ENCODE results near the gene NFKBIA.
"Not testable (repeated sequence)": the region's sequence is repeated elsewhere in the genome, so short reads cannot be mapped to it uniquely, and the experiment has no call there.

NFKBIA gene

DNA sequence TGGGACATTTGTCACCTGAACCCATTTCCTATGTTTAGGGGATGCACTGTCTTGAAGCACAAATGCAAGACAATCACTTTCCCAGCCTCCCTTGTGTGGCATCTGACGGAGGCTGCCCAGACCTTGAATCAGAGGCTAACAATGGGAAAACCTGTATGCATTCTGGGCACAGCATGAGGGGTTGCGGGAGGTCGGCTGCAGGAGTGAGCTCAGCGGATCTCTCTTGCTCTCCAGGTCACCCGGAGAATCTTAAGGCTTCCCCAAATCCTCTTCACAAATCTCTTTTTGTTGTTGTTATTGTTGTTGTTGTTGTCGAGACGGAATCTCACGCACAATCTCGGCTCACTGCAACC, 15.3 kb downstream of the NFKBIA start:
- no peak for DNase-seq

DNA sequence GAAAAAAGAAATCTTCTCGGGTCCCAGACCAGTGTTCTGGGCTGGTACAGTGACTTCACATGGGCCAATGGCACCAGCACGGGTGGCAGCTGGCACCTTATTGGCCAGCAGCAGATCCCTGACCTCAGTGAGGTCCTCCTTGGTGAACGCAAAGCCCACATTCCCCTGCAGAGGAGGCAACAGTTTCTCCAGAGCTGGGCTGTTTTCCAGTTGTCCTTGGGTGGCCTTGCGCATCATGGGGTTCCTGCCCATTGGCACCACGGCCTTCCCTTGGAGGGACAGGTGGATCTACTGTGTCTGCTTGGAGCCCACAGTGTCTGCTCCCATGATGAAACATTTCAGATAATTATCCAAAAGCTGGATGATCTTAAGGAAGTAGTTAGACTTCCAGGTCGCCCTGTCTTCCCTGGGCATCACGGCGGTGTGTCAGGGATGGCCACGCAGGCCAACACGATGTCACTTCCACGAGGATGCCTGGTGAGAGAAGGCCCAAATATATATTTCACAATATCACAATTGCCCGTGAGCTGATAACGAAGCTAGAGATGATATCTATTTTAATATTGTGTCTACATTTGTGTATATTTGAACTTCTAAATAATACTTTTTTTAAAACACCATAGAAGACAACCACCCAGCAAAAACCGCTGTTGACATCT, 15.8 kb downstream of the NFKBIA start:
- DNase-seq = no peak

DNA sequence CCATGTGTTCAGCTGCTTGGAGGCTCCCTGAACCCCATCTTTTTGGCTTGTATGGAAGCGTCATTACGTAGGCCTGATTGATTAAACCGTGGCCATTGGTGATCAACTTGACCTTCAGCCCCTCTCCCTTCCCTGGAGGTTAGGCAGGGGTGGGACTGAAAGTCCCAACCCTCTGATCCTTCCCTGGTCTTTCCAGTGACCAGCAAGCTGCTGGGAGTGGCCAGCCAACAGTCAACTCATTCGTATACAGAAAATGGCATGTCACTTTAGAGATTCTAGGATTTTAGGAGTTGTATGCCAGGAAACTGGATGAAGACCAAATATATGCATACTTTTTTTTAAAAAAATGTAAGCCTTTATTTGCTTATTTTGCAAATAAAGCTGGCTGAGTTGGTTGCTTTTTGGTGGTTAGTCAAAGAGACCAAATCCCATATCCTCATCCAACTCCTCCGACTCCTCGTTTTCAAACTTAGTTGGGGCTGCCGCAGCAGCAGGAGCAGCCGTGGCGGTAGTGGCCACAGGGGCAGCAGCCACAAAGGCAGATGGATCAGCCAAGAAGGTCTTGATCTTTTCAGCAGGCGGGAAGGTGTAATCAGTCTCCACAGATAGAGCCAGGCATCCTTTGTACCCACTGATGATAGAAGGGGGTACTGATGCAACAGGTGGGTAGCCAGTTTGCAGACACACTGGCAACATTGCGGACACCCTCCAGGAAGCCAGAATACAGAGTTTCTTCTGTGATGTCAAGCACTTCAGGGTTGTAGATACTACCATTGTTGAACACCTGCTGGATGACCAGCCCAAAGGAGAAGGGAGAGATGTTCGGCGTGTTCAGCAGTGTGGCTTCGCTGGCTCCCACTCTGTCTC, 16.6 kb downstream of the NFKBIA start:
- DNase-seq = no peak

DNA sequence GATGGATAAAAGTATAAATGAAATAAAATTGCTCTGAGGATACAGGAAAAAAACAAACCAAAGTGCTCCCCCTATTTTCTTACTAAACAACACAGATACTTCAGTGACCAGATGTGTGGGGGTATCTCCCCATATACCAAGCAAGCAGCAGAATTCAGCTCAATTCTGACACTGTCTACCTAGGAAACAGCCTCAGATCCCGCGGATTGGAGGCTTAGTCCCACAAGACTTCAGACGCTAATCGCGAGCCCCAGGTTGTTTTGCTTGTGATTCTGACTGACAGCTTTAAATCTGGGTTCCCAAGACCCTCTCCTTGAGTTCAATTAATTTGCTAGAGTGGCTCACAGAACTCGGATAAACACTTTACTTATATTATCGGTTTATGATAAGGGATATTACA, 17.3 kb downstream of the NFKBIA start:
- DNase-seq = no peak

DNA sequence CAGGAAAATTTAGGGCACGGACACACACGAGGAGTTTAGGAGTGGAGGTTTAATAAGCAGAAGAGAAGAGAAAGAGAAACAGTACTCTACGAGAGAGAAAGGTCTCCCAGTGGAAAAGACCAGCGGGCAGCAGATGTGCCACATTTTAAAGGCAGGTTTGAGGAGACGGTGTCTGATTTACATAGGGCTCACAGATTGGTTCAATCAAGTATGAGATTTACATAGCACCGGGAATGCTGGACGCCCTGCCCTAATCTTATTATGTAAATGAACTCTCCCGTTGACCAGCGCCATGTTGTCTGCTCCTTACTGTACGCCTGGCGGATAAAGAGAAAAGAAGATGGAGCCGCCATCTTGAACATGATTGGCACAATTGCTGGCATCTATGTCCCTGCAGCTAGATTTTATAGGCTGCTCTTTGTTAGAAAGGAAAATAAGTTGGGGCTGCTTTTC, 17.9 kb downstream of the NFKBIA start:
- no peak for DNase-seq

DNA sequence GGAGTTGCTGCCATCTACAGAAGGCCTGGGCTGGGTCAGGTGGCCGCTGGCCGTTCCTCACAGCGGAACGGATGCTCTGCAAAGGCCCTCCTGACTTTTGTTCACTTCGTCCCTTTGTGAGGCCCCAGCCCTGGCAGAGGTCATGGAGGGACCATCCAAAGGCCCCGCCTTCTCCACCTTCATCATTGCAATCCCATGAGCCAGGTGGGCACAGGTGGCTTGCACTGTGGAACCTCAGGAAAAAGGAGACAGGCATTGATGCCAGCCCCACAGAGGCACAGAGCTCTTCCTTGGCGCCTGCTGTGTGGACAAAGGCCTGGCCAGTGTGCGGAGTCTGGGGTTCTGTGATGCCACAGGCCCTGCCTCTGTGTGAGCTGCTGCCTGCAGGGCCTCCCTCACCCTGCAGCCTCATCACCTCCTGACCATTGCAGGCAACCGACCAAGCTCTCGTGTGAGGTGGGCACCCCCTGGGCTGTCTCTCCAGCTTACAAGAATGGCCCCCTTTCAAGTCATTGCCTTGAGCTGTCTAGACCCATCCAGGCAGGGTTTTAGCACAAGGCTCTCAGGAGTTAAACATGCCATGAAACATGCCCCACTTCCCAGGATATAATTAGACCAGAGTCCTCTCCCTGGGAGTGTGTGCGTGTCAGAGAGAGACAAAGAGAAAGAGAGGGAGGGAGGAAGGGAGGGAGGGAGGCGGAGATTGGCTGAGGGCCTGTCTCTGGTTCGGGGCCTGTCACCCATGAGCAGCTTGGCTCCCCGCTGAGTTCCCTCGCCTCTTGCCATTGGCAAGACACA, 19.3 kb downstream of the NFKBIA start:
- DNase-seq = peak; percentile 84

DNA sequence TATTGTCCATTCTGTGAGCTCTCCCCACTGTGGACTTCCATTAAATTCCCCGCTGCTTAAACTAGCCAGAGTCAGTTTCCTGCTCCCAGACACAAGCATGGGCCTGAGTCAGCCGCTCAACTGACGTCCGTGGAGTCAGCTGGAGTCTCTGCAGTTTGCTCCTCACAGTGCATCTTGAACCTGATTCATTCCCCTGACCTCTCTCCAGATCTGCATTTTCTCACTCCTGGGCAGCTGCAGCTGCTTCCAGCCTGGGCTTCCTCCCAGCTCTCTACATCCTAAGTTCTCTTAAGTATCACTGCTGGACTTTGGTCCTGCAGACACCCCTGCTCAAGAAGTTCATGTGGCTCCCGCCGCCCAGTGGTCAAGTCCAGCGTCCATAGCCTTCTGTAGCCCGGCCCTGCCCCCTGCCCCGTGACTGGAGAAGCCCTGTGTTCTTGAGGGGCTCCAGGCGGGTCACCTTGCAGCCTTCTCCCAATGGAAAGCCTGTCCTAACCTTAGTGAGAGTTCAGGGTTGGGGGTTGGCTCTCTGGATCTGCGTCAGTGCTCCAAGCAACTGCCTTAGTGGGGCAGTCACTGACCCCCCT, 20.0 kb downstream of the NFKBIA start:
- no peak for DNase-seq

DNA sequence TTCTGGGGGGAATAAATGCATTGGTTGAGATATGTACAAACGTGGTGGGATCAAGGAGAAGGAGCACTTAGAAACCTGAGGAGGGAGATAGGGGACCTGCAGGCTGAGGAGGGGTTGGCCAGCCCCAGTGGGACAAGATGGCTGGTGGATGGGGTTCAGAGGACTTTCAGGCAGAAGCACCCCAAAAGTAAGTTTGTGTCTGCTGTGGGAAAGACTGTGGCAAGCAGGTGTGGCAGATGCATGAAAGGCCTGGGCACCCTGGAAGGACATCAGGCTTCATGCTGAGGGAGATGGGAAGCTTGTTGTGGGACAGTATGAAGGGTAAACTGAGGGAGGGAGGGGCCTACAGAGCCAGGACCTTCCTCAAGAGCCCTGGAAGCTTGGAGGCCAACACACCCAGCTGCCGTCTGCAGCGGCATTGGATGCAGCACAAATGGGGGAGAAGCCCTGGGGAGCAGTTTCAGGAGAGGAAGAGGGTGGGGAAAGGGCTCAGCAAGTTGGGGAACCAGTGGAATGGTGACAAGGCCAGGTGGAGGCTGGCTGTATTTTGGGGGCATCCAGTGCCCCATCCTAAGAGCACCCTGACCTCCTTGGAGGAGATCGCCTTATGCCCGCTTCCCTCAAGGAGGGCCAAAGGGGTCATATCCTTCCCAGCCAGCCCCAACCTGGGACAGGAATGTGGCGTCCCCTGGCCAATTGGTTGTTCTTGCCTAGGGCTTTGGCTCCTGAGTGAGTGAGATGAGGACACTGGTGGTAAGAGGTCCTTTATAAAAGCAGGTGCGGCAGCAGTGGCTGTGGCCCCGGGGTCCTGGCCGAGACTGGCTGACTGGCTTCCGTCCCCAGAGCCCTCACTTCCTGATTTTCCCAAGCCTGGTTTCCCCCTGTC, 20.7 kb downstream of the NFKBIA start:
- DNase-seq = no peak

DNA sequence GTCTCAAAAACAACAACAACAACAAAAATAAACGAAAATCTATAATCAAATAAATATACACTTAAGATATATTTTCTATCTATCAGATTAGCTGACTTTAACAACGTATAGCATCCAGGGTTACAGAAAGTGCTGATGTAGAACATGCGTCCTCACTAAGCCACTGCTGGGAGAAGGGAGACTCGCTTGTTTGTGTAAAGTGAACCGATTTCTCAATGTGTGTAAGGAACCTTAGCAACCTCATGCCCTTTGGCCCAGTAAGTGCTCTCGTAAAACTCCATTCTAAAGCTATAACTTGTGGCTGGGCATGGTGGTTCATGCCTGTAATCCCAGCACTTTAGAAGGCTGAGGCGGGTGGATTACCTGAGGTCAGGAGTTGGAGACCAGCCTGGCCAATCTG, 23.8 kb downstream of the NFKBIA start:
- DNase-seq = no peak

DNA sequence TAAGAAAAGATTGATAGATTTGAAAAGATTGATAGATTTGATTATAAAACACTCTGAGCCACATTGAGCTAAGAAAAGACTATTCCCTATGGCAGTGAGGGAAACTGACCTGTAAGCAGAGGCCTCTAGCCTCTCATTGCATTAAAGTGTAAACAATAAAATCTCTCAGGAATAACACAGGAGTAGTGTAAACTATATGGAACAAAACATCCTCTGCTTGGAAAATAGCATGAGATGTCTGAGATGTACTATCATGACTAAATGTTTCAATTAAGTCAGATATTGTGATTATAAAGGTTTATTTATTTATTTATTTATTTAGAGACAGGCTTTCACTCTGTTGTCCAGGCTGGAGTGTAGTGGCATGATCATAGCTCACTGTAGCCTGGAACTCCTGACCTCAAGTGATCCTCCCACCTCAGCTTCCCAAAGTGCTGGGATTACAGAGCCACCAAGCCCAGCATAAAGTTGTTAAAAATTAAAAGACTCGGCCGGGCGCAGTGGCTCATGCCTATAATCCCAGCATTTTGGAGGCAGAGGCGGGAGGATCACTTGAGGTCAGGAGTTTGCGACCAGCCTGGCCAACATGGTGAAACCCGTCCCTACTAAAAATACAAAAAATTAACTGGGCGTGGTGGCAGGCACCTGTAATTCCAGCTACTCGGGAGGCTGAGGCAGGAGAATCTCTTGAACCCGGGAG, 25.2 kb downstream of the NFKBIA start:
- DNase-seq = not testable (repeated sequence)

DNA sequence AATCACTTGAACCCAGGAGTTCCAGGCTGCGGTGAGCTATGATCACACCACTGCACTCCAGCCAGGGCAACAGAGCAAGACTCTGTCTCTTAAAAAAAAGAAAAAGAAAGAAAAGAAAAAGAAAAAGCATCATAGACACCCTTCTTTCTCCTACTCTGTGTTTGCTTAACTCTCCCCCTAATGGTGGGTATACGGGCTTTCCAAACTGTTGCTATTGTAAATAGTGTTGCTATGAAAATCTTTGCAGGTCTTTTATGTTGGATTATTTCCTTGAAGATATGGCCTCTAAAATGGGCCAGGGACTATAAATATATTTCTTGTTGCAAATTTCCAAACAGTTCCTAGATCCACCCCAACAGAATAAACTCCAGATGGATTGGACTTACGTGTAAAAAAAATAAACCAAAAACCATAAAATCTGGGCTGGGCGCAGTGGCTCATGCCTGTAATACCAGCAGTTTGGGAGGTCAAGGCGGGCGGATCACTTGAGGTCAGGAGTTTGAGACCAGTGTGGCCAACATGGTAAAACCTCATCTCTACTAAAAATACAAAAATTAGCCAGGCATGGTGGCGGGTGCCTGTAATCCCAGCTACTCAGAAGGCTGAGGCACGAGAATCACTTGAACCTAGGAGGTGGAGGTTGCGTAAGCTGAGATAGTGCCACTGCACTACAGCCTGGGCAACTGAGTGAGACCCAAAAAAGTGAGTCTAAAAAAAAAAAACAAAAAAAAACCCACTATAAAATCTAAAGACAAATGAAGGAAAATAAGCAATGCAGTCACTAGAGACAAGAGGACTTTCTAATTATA, 25.9 kb downstream of the NFKBIA start:
- no peak for DNase-seq

DNA sequence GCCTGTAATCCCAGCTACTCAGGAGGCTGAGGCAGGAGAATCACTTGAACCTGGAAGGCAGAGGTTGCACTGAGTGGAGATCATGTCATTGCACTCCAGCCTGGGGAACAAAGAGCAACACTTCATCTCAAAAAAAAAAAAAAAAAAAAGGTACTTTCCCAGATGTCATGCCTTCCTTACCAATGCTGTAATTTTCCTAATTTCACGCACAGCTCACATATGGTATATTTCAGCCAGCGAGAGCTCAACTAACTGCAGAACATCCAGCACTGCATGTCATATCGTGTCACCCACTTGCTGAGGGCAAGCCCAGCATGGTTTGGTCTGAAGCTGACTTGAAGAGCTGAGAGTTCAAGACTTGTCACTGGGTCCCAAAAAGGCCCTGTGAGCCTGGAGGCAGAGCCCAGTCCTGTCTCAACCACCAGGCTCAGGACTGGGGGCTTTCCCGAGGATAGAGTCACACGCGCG, 29.0 kb downstream of the NFKBIA start:
- DNase-seq = peak; percentile 56

DNA sequence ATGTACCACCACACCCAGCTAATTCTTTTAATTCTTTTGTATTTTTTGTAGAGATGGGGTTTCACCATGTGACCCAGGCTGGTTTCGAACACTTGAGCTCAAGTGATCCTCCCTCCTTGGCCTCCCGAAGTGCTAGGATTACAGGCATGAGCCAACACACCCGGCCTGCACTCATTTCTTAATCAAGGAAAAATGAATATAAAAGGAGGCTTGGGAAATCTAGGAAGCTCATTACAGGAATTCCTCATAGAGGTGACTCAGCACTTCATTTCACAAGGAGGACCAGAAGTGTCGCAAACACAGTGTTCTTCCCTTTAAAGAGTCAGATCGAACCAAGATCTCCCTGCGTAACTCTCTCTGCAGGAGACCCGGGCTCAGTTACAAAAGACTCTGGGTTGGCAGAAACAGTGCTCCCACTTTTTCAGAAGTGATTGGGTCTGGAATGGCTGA, 30.3 kb downstream of the NFKBIA start:
- DNase-seq = no peak

DNA sequence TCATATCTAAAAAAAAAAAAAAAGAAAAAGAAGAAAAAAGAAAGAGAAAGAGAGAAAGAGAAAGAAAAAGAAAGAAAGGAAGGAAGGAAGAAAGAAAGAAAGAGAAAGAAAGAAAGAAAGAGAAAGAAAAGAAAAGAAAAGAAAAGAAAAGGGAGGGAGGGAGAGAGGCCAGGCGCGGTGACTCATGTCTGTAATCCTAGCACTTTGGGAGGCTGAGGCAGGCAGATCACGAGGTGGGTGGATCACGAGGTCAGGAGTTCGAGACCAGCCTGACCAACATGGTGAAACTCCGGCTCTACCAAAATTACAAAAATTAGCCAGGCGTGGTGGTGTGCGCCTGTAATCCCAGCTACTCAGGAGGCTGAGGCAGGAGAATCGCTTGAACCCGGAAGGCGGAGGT, 31.3 kb downstream of the NFKBIA start:
- DNase-seq = not testable (repeated sequence)

DNA sequence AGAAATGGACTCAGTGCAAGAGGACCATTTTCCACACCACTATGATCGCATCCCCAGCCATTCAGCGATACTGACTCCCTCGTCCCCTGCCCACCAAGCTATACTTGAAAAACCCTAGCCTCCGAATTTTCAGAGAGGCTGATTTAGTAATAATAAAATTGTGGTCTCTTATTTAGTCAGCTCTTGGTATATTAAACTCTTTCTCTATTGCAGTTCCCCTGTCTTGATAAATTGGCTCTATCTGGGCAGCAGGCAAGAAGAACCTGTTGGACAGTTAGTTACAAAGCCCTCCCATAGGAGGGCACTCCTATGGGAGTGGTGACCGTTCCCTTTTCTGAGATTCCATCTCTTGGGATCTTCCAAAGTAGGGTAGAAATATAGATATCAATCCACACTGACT, 33.6 kb downstream of the NFKBIA start:
- DNase-seq = no peak

DNA sequence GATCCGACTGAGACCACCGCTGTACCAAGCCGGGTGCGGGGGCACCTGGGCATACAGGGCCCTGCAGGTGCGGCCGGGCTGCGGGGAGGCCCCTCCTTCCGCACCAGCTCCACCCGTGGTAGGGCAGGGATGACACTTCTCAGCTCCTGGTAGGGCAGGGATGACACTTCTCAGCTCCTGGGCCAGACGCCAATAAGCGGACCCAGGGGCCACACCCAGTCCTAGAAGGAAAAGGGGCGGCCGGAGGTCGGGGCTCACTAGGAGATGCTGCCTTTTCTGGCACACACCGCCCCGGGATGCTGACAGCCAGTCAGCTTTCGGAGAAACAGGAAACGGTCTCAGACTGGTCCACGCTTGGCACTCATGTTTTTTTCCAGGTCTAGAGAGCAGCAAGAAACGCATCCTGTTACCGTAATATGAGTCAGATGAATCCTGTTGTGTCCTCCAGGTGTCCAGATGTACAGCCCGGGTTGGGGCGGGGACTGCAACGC, 34.8 kb downstream of the NFKBIA start:
- DNase-seq = no peak

DNA sequence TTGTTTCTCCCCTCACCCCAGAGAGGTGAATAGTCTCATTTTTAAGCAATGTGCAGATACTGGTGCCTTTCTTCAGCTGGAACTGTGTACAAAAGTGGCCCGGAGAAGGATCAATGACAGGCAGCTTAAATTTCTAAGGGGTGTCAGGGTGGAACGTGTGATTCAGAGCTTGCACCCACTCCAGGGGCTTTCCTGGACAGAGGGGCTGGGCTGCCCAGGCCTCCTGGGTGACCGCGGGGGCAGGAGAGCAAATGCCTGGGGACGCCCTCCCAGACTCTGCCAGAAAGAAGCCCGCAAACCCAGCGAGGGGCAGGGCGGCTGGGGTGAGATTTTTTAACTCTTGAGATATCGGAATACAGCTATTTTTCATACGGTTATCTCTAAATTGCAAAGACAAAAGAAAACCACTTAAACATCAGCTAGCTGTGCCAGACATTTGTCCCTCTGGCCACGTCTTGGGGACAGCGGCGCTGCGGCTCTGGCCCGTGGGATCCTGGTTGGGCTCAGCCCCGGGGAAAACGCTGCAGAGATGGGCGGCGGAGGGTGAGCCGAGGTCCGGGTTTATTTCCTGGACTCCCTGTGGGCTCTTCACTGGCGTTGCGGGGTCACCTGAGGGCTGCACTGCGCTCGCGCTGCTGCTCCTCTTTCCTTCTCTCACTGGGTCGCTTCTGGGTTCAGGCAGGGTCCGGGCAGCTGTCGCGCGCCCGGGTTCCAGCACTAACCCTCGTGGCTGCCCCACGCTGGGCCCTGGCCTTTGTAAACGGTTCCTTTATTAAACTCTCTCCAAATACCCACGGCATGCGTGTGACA, 35.8 kb downstream of the NFKBIA start:
- no peak for DNase-seq

DNA sequence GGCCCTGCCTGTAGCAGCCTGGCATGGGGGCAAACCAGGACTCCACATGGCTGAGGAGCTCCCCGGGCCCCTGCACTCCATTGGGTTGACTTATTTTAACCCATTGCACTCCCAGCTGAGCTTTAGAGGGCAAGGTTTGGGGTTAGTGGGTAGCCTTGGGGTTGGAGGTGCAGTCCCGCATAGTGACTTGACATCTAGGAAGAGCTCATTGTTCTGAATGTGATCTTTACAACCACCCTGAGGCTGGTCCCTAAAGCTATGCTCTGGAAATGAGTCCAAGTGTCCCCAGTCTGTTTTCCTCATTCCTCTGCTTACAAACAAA, 36.4 kb downstream of the NFKBIA start:
- DNase-seq = no peak

DNA sequence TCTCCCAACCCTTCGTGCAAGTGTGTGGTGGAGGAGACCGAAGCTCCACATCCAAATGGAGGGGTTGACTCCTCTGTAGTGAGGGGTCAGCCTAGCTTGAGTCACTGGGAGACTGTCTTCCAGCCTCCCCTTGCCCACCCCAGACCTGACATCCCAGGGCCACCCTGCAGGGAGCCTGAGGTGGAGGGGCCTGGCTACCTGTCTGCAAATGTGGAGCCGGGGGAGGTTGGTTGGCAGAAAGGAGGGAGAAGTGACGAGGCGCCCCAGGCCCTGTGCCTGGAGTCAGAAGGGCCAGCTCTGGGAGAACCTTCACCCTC, 37.5 kb downstream of the NFKBIA start:
- DNase-seq = no peak

DNA sequence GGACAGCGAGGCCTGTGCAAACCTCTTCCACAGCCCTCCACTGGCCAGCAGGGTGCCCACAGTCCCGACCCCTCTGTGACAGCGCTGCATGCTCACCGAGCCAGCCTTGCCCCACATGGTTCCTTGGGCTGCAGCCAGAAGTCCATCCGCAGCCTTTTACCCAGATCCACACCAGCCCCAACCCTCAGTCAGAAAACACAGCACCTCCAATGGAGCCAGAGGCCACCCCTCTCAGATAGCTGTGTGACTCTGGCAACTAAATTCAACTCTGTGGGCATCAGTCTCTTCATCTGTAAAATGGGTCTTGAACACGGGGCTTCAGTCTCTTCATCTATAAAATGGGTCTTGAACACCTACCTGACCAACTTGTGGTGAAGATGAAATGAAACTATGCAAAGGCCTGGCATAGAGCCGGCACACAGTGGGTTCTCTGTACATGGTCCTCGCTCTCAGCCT, 38.0 kb downstream of the NFKBIA start:
- DNase-seq = no peak

Data from NCI-H1694 (cell line).